ENCODE measurements around the gene ACSL1. TPM values are rescaled to one million over a fixed set of nuclear protein-coding genes. Genes with fewer than 3 reads are reported as not detected.

Gene ACSL1
- total RNA-seq, 4 donors from 2014 or later, result 43.5 to 136 (median 52.0) TPM

DNA sequence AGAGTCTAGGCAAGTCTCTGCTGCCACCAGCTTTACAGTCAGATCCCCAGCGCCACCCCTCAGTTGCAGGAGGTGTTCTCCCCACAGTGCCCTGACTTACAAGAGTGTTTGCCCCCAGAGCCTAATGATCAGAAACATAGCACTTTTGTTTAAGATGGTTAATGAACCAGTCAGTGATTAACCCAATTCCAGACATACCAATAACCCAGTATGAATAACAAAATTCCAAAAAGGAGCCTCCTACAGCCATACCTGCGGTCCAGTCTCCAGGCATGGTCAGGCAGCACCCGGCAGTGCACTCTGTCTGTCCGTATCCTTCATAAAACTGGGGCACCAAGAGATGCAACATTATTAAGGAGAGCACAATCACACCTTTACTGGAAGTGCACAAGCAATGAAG, 61.2 kb downstream of the ACSL1 start:
- Histone ChIP-seq H3K4me3 (no peak overlapping the region), H3K4me1 (peaks cover 0 to 10% (median 0%) of the 10 kb centered on the region in 4 donors), H3K36me3 (peaks cover 32 to 100% (median 84%) of the 10 kb centered on the region in 4 donors), H3K27ac (replicated peaks in 1 of 4) (no peak overlapping the region), H3K27me3 (no peaks in the 10 kb centered on the region), H3K9me3 (no peaks in the 10 kb centered on the region)
- no peak for DNase-seq (ENCODE audit: extremely low spot score)
- intact Hi-C loops (cut with DNase I), result no loop called here
- TF ChIP-seq, protein P1, sequence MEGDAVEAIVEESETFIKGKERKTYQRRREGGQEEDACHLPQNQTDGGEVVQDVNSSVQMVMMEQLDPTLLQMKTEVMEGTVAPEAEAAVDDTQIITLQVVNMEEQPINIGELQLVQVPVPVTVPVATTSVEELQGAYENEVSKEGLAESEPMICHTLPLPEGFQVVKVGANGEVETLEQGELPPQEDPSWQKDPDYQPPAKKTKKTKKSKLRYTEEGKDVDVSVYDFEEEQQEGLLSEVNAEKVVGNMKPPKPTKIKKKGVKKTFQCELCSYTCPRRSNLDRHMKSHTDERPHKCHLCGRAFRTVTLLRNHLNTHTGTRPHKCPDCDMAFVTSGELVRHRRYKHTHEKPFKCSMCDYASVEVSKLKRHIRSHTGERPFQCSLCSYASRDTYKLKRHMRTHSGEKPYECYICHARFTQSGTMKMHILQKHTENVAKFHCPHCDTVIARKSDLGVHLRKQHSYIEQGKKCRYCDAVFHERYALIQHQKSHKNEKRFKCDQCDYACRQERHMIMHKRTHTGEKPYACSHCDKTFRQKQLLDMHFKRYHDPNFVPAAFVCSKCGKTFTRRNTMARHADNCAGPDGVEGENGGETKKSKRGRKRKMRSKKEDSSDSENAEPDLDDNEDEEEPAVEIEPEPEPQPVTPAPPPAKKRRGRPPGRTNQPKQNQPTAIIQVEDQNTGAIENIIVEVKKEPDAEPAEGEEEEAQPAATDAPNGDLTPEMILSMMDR (IDR thresholded peaks at IDR 0.05), result no peak
- TF ChIP-seq POLR2AphosphoS5 (IDR thresholded peaks at IDR 0.05), result no peak
- no peak for TF ChIP-seq POLR2A (IDR thresholded peaks at IDR 0.05; ENCODE audit: low read depth)
- TF ChIP-seq EP300 (IDR thresholded peaks at IDR 0.05), result no peak
- 95% methylated on average over 4 of the region's 4 CpGs for WGBS

DNA sequence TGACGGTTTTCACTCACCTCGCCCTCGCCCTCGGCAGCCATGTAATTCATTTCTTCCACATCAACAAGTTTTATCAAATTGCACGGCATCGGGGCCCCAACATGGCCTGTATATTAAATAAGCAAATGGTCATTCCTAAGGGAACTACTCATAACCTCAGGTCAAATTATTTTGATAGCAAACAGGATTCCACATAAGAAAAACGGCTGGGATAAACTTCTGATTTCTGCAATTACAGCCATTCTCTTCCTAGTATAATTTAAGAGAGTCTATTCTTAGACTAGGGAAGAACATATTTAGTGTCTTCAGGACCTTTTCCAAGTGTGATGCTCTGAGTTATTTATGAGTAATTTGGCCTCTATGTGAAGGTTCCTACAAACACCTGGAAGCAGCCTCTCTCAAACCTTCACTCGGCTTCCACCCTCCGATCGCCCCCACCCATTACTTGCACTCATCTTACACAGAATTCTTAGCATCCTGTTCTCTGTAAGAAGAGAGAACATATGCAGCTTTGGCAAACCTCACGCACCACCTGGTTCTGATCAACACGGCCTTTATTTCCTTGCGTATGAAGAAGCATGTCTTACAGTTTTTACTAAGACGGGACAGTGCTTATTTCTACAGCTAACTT, 62.5 kb downstream of the ACSL1 start:
- intact Hi-C loops (cut with DNase I), result no loop called here
- Histone ChIP-seq H3K27me3 (no peaks in the 10 kb centered on the region), H3K4me1 (peaks cover 0 to 10% (median 0%) of the 10 kb centered on the region in 4 donors), H3K4me3 (no peak overlapping the region), H3K36me3 (peaks cover 30 to 96% (median 78%) of the 10 kb centered on the region in 4 donors), H3K9me3 (no peaks in the 10 kb centered on the region), H3K27ac (replicated peaks in 1 of 4) (peak overlapping the region in 1 of 4 donors; percentile 35)
- DNase-seq (ENCODE audit: extremely low spot score), result no peak
- WGBS, result 77% methylated on average over 14 of the region's 14 CpGs
- no peak for TF ChIP-seq EP300 (IDR thresholded peaks at IDR 0.05)
- TF ChIP-seq POLR2AphosphoS5 (IDR thresholded peaks at IDR 0.05), result peak in 1 of 2 donors; percentile 9

GRCh38 chr4:184762100-184762499, 63.7 kb downstream of the ACSL1 start:
- DNase-seq (ENCODE audit: extremely low spot score), result no peak
- intact Hi-C loops (cut with DNase I), result no loop called here
- no peak overlapping the region for H3K4me3 ChIP-seq
- H3K4me1 ChIP-seq, result peaks cover 0 to 10% (median 4%) of the 10 kb centered on the region in 4 donors
- H3K27me3 ChIP-seq, result no peaks in the 10 kb centered on the region
- H3K9me3 ChIP-seq, result no peaks in the 10 kb centered on the region
- TF ChIP-seq, protein P1 (IDR thresholded peaks at IDR 0.05), result no peak
- TF ChIP-seq POLR2AphosphoS5 (IDR thresholded peaks at IDR 0.05), result no peak
- TF ChIP-seq POLR2A (IDR thresholded peaks at IDR 0.05; ENCODE audit: low read depth), result no peak
- no peak for TF ChIP-seq EP300 (IDR thresholded peaks at IDR 0.05)
- H3K36me3 ChIP-seq, result peaks cover 25 to 96% (median 69%) of the 10 kb centered on the region in 4 donors
- WGBS, result 81% methylated on average over 5 of the region's 5 CpGs
- H3K27ac ChIP-seq (replicated peaks in 1 of 4), result no peak overlapping the region

DNA sequence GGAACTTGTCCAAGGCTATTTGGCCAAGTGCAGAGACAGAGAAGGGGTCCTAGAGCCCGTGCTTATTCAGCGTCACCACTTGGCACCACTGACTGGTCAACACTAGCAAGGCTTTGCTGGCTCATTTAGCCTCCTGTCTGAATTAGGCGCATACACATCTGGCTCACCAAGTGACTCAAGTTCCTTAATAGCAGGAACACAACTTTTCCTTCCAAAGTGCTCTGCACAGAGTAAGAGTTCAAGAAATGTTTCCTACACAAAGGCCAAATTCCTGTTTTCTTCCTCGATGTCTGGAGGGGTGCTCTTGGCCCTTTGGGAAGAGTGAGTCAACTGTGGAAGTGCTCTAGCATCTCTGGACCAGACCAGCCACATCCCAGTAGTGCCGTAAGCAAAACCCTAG, 65.1 kb downstream of the ACSL1 start:
- Histone ChIP-seq H3K27ac (replicated peaks in 1 of 4) (no peak overlapping the region), H3K27me3 (no peaks in the 10 kb centered on the region), H3K4me1 (peaks cover 1 to 23% (median 19%) of the 10 kb centered on the region in 4 donors), H3K9me3 (no peaks in the 10 kb centered on the region), H3K36me3 (peaks cover 18 to 93% (median 65%) of the 10 kb centered on the region in 4 donors), H3K4me3 (no peak overlapping the region)
- WGBS, result 72% methylated on average over 5 of the region's 5 CpGs
- DNase-seq (ENCODE audit: extremely low spot score), result no peak
- intact Hi-C loops (cut with DNase I), result no loop called here
- TF ChIP-seq POLR2AphosphoS5 (IDR thresholded peaks at IDR 0.05) (no peak), EP300 (IDR thresholded peaks at IDR 0.05) (no peak), POLR2A (IDR thresholded peaks at IDR 0.05; ENCODE audit: low read depth) (no peak)
- TF ChIP-seq, protein P1 (IDR thresholded peaks at IDR 0.05), result no peak

- no peak for DNase-seq (ENCODE audit: extremely low spot score)
- TF ChIP-seq, protein P1 (IDR thresholded peaks at IDR 0.05), result no peak
- TF ChIP-seq POLR2A (IDR thresholded peaks at IDR 0.05; ENCODE audit: low read depth) (no peak), POLR2AphosphoS5 (IDR thresholded peaks at IDR 0.05) (no peak), EP300 (IDR thresholded peaks at IDR 0.05) (no peak)
- WGBS, result 71% methylated on average over 2 of the region's 2 CpGs
- H3K9me3 ChIP-seq, result no peaks in the 10 kb centered on the region
- H3K36me3 ChIP-seq, result peaks cover 10 to 64% (median 52%) of the 10 kb centered on the region in 4 donors
- H3K27me3 ChIP-seq, result no peaks in the 10 kb centered on the region
- peak overlapping the region in 2 of 4 donors; percentile 13 to 43 for H3K27ac ChIP-seq (replicated peaks in 1 of 4)
- H3K4me3 ChIP-seq, result no peak overlapping the region
- peaks cover 7 to 29% (median 23%) of the 10 kb centered on the region in 4 donors for H3K4me1 ChIP-seq
- intact Hi-C loops (cut with DNase I), result no loop called here
Observed at GRCh38 chr4:184757810-184758209, 68.0 kb downstream of the ACSL1 start.

All from esophagus muscularis mucosa (tissue), 4 donors.